ENCODE measurements around the gene NDUFA11. TPM values are rescaled to one million over a fixed set of nuclear protein-coding genes. Genes with fewer than 3 reads are reported as not detected.

NDUFA11 gene
- total RNA-seq, 2 donors from 2014 or later = 175 to 187 TPM

- ATAC-seq = peak; percentile 64
- DNase-seq = peak; percentile 59 to 66
- intact Hi-C loops (cut with DNase I, micrococcal nuclease) = no loop called here
Measured at GRCh38 chr19:5914946-5915781, 11.6 kb upstream of the NDUFA11 start.

GRCh38 chr19:5914358-5914774, 10.8 kb upstream of the NDUFA11 start:
- ATAC-seq = peak; percentile 54
- intact Hi-C loops (cut with DNase I, micrococcal nuclease) = no loop called here
- DNase-seq = peak in 1 of 2 donors; percentile 29

GRCh38 chr19:5913739-5914357, 10.3 kb upstream of the NDUFA11 start, which contains the start of gene CAPS:
TSS of gene CAPS (plus strand) at chr19:5914254. CDS start at chr19:5914407, 153 bp downstream.
- peak; percentile 79 to 88 for DNase-seq
- peak; percentile 84 for ATAC-seq
- intact Hi-C loops (cut with DNase I, micrococcal nuclease) = no loop called here

- DNase-seq = no peak
- ATAC-seq = no peak
- intact Hi-C loops (cut with DNase I, micrococcal nuclease) = no loop called here
Measured at GRCh38 chr19:5911366-5911765, 7.8 kb upstream of the NDUFA11 start.

- no peak for ATAC-seq
- intact Hi-C loops (cut with DNase I, micrococcal nuclease) = no loop called here
- DNase-seq = no peak
Measured at GRCh38 chr19:5910638-5910907, 7.0 kb upstream of the NDUFA11 start.

GRCh38 chr19:5908773-5909442, 5.3 kb upstream of the NDUFA11 start:
- ATAC-seq (no peak), DNase-seq (no peak)
- intact Hi-C loops (cut with DNase I, micrococcal nuclease) = no loop called here

GRCh38 chr19:5907241-5907640, 3.7 kb upstream of the NDUFA11 start:
- ATAC-seq (no peak), DNase-seq (no peak)
- intact Hi-C loops (cut with DNase I, micrococcal nuclease) = no loop called here

- DNase-seq (no peak), ATAC-seq (no peak)
- intact Hi-C loops (cut with DNase I, micrococcal nuclease) = no loop called here
Measured at GRCh38 chr19:5905114-5905778, 1.7 kb upstream of the NDUFA11 start.

GRCh38 chr19:5904352-5905113, 943 bp upstream of the NDUFA11 start, which contains the start of gene VMAC:
TSS of gene VMAC (plus strand) at chr19:5904872. CDS start at chr19:5904891, 19 bp downstream.
- ATAC-seq (peak; percentile 75), DNase-seq (peak; percentile 100)
- intact Hi-C loops (cut with DNase I, micrococcal nuclease) = no loop called here

- intact Hi-C loops (cut with DNase I, micrococcal nuclease) = no loop called here
- DNase-seq (no peak), ATAC-seq (no peak)
Measured at GRCh38 chr19:5903056-5903623, 450 bp downstream of the NDUFA11 start.

- ATAC-seq (no peak), DNase-seq (no peak)
- intact Hi-C loops (cut with DNase I, micrococcal nuclease) = no loop called here
Measured at GRCh38 chr19:5900976-5901375, 2.6 kb downstream of the NDUFA11 start.

GRCh38 chr19:5899728-5900526, 3.7 kb downstream of the NDUFA11 start:
- intact Hi-C loops (cut with DNase I, micrococcal nuclease) = loop anchor here in 1 of 2 donors (5.0 kb wide), 1 partner anchor 93 kb away; the partner anchor contains the start of gene NRTN
- DNase-seq (no peak), ATAC-seq (no peak)

- intact Hi-C loops (cut with DNase I, micrococcal nuclease) = loop anchor here in 1 of 2 donors (5.0 kb wide), 1 partner anchor 90 kb away; the partner anchor contains the start of gene NRTN
- ATAC-seq (no peak), DNase-seq (no peak)
Measured at GRCh38 chr19:5897189-5897969, 6.2 kb downstream of the NDUFA11 start.

- intact Hi-C loops (cut with DNase I, micrococcal nuclease) = loop anchor here in 1 of 2 donors (5.0 kb wide), 1 partner anchor 89 kb away; the partner anchor contains the start of gene NRTN
- ATAC-seq (no peak), DNase-seq (no peak)
Measured at GRCh38 chr19:5896365-5897076, 7.1 kb downstream of the NDUFA11 start.

- ATAC-seq (no peak), DNase-seq (no peak)
- intact Hi-C loops (cut with DNase I, micrococcal nuclease) = loop anchor here in 1 of 2 donors (5.0 kb wide), 1 partner anchor 89 kb away; the partner anchor contains the start of gene NRTN
Measured at GRCh38 chr19:5895890-5896289, 7.7 kb downstream of the NDUFA11 start.

GRCh38 chr19:5895409-5895808, 8.2 kb downstream of the NDUFA11 start:
- ATAC-seq (no peak), DNase-seq (no peak)
- intact Hi-C loops (cut with DNase I, micrococcal nuclease) = loop anchor here in 1 of 2 donors (5.0 kb wide), 1 partner anchor 88 kb away; the partner anchor contains the start of gene NRTN
